ENCODE measurements around the gene CHAC1. TPM values are rescaled to one million over a fixed set of nuclear protein-coding genes. Genes with fewer than 3 reads are reported as not detected.

The CHAC1 gene, protein sequence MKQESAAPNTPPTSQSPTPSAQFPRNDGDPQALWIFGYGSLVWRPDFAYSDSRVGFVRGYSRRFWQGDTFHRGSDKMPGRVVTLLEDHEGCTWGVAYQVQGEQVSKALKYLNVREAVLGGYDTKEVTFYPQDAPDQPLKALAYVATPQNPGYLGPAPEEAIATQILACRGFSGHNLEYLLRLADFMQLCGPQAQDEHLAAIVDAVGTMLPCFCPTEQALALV
- 8.1 and 15.2 TPM in 2 replicates for total RNA-seq

DNA sequence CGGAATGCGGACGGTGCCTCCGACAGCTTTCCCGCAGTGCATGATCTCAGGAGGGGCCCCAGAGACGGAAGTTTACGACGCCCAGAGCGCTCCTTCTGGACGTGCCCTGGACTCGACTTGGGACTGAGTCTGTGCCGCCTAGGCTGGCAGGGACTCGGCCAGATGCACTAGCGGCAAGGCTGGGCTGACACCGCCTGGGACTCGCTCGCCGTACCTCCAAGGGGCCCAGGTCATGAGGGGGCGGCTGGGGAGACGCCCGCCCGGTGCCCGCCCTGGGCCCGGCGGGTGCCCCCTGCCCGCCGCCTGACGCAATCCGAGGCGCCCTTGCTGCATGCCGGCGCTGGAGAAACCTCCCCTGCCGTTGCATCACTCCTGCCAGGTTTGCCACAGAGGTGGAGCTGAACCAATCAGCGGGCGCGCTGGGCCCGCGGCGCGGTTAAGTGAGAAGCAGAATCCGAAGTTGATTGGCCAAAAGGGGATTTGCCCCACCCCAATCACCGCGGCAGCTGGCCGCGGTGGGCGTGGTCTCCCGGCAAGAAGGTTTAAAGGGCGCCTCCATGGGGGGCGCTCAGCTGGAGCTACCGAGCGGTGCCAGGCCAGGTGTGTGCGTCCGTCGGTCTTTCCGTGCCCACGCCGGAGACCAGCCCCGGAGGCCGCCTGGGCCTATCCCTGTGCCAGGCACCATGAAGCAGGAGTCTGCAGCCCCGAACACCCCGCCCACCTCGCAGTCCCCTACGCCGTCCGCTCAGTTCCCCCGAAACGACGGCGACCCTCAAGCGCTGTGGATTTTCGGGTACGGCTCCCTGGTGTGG, at the start of gene CHAC1:
Gene CHAC1, plus strand, starts transcription at position 571 of the 812 bp plus-strand sequence. Its CDS starts 113 bp downstream, at position 684.

DNA sequence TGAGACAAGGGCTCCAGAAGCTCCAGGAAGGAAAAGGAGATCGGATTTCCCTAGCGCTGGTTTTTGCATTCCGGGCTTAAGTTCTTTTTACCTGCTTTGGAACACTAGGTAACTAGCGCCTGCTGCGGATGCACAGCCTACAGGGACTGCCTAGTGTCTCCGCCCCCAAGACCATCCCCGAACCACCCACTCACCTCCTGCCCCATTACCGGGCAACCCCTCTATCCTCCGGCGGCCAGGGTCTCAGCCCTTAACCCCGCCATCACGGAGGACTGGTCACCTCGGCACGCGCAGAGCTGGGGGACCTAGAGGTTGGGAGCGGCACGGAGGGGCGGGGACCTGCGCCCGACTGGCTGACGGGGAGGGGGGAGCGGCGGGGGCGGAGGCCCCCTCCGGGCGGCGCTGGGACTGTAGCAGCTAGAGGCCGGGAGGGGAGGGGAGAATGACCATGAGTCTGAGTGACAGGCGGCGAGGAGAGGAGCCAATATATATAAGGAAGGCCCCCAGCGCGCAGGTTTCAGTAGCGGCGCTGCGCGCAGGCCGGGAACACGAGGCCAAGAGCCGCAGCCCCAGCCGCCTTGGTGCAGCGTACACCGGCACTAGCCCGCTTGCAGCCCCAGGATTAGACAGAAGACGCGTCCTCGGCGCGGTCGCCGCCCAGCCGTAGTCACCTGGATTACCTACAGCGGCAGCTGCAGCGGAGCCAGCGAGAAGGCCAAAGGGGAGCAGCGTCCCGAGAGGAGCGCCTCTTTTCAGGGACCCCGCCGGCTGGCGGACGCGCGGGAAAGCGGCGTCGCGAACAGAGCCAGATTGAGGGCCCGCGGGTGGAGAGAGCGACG, 24.2 kb upstream of the CHAC1 start, which contains the start of gene DLL4:
Gene DLL4, plus strand, starts transcription at position 520 of the 839 bp plus-strand sequence. CDS start 329 bp downstream, outside the sequence.

Other genes starting within 250 kb of the CHAC1 start
- gene RMDN3, start 198.2 kb upstream of the CHAC1 start, total RNA-seq = 20.8 and 43.0 TPM in 2 replicates
- 6.8 and 11.2 TPM in 2 replicates for gene GCHFR, start 189.4 kb upstream of the CHAC1 start, total RNA-seq
- under 0.01 and 0.46 TPM in 2 replicates for gene C15orf62, start 183.5 kb upstream of the CHAC1 start, total RNA-seq
- gene ZFYVE19, start 146.4 kb upstream of the CHAC1 start, total RNA-seq = 21.4 and 36.9 TPM in 2 replicates
- gene DNAJC17, start 146.0 kb upstream of the CHAC1 start, total RNA-seq = 19.8 and 56.7 TPM in 2 replicates
- gene PPP1R14D, start 124.8 kb upstream of the CHAC1 start, total RNA-seq = not detected in 2 replicates
- gene SPINT1, start 109.4 kb upstream of the CHAC1 start, total RNA-seq = 0.97 and 1.2 TPM in 2 replicates
- under 0.01 and 0.15 TPM in 2 replicates for gene RHOV, start 79.2 kb upstream of the CHAC1 start, total RNA-seq
- gene VPS18, start 59.0 kb upstream of the CHAC1 start, total RNA-seq = 44.5 and 46.0 TPM in 2 replicates
- gene DLL4, start 24.1 kb upstream of the CHAC1 start, total RNA-seq = 88.8 and 218 TPM in 2 replicates
- gene INO80, start 162.8 kb downstream of the CHAC1 start, total RNA-seq = 20.1 and 20.8 TPM in 2 replicates